DOHH2 (cell line): ENCODE results near the gene PROKR2.

Source experiments
- EZH2phosphoT487 ChIP-seq: fragments of 200-600 bp; sonication (generic); IDR thresholded peaks from 2 replicates; pipeline ENCODE4 v1.6.1; 2017; ENCODE audit warnings: borderline replicate concordance, mild to moderate bottlenecking, antibody characterized with exemption, low read length, moderate library complexity, mixed read lengths
- TF ChIP-seq, protein P1 (sequence below): fragments of 200-600 bp; sonication (generic); IDR thresholded peaks from one replicate; pipeline ENCODE4 v1.5.1; 2014; ENCODE audit warnings: antibody characterized with exemption, mild to moderate bottlenecking, low read depth, low read length; ENCODE audit not compliant: poor library complexity, severe bottlenecking

DNA sequence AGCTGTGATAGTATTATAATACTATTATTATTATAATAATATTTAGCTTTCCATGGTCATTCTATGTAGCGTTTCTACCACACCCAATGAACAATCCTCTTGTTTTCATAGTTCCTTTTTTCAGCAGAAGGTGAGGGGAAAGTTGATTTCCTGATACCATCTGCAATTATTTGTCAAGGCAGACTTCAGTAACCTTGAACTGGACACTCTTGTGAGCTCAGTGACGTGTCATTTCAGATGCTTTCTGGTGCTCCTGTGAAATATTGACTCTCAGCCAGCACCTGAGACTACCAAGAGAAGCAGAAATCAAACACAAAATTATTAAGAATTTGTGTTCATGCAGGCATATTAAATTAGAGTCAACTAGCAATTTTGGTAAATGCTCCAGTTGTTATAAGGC, 46.0 kb upstream of the PROKR2 start:
- TF ChIP-seq, protein P1, sequence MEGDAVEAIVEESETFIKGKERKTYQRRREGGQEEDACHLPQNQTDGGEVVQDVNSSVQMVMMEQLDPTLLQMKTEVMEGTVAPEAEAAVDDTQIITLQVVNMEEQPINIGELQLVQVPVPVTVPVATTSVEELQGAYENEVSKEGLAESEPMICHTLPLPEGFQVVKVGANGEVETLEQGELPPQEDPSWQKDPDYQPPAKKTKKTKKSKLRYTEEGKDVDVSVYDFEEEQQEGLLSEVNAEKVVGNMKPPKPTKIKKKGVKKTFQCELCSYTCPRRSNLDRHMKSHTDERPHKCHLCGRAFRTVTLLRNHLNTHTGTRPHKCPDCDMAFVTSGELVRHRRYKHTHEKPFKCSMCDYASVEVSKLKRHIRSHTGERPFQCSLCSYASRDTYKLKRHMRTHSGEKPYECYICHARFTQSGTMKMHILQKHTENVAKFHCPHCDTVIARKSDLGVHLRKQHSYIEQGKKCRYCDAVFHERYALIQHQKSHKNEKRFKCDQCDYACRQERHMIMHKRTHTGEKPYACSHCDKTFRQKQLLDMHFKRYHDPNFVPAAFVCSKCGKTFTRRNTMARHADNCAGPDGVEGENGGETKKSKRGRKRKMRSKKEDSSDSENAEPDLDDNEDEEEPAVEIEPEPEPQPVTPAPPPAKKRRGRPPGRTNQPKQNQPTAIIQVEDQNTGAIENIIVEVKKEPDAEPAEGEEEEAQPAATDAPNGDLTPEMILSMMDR = no peak
- TF ChIP-seq EZH2phosphoT487 = no peak
